ENCODE measurements around the gene SPATA24.

DNA sequence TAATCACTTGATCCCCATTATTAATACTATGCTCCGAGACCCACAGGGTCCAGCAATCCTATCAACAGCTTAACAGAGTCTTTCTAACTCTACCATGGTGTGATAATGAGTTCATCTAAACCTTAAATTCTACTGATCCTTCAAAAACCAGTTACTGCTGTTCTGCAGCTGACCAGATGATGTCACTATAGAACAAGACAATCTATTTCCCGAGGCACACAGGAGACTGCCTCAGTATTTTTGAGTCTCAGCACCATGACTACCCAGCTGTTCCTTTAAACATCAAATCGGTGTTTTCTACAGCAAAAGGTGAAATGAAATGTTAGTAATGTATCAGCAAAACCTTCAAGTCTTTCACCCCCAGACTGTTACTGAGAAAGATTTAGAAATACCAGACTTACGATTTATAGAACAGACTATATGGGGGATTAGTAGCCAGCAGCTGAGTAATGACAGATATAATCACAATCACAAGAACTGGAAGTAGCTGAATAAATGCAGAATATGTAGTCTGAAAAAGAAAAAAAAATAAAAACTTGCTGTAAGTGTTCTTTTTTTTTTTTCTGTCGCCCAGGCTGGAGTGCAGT is 18.5 kb upstream of the SPATA24 start:
- TF ChIP-seq, protein P1, sequence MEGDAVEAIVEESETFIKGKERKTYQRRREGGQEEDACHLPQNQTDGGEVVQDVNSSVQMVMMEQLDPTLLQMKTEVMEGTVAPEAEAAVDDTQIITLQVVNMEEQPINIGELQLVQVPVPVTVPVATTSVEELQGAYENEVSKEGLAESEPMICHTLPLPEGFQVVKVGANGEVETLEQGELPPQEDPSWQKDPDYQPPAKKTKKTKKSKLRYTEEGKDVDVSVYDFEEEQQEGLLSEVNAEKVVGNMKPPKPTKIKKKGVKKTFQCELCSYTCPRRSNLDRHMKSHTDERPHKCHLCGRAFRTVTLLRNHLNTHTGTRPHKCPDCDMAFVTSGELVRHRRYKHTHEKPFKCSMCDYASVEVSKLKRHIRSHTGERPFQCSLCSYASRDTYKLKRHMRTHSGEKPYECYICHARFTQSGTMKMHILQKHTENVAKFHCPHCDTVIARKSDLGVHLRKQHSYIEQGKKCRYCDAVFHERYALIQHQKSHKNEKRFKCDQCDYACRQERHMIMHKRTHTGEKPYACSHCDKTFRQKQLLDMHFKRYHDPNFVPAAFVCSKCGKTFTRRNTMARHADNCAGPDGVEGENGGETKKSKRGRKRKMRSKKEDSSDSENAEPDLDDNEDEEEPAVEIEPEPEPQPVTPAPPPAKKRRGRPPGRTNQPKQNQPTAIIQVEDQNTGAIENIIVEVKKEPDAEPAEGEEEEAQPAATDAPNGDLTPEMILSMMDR (IDR thresholded peaks at IDR 0.05 in 8 of 11, conservative IDR thresholded peaks at IDR 0.05 in 3 of 11), result peak; percentile 73 to 90 (median 81)
- TF ChIP-seq POLR2AphosphoS5 (IDR thresholded peaks at IDR 0.05), result no peak
